Pancreas (tissue), 10 donors: ENCODE results near the gene ARF1. TPM values are rescaled to one million over a fixed set of nuclear protein-coding genes. Genes with fewer than 3 reads are reported as not detected.

Experiments
- ATAC-seq, 4 donors: fragments of 200-7000 bp; cut with Tn5 transposase; one replicate each; pipeline versions ENCODE4 v1.8.0 to v1.9.1; 2020; ENCODE audit warnings: mild to moderate bottlenecking in 4 of 4, moderate library complexity in 4 of 4
- DNase-seq, 6 donors: peaks; one replicate each; pipeline ENCODE4 v3.0.0-alpha.2; 2020
- FAIRE-seq: peaks from 2 replicates; lab custom pipeline; 2012; peaks lifted over from hg19 to GRCh38; lab: Jason Lieb, UNC
- H3K27ac ChIP-seq, 4 donors: fragments of 200-600 bp; sonication (generic); 1 replicate in 3 of 4; 2 replicates in 1 of 4; pipeline versions ENCODE4 v1.5.0 to v1.8.0; 2020
- H3K27me3 ChIP-seq, 4 donors: fragments of 200-600 bp; one replicate each; pipeline ENCODE4 v1.8.0; 2021
- H3K36me3 ChIP-seq, 3 donors: fragments of 200-600 bp; sonication (generic) in 1 of 3; one replicate each; pipeline versions ENCODE4 v1.5.0 to v1.8.0; 2020 to 2021
- H3K4me1 ChIP-seq, 3 donors: fragments of 200-600 bp; one replicate each; pipeline ENCODE4 v1.8.0; 2021
- H3K4me3 ChIP-seq, 4 donors: fragments of 200-600 bp; sonication (generic) in 2 of 4; one replicate each; pipeline versions ENCODE4 v1.5.0 to v1.8.0; 2020 to 2021
- H3K9me3 ChIP-seq, 4 donors: fragments of 200-600 bp; one replicate each; pipeline ENCODE4 v1.8.0; 2021
- WGBS, 2 donors: extraction: QIAGEN DNeasy Blood & Tissue Kit; methylation state at CpG; one replicate each; pipeline ENCODE4 v1.1.7; 2013; 5-methylcytosine and 5-hydroxymethylcytosine counted together
- intact Hi-C, 3 donors: fragments of 100-400 bp; cut with DNase I; formaldehyde crosslinking; loops; one replicate each; pipeline versions ENCODE4 v1.11.1 to v1.14.2; 2022
- polyA plus RNA-seq, 2 donors: library from polyadenylated mRNA; stranded (reverse); fragments of 200-250 nt; gene quantifications; one replicate each; pipeline ENCODE4 v1.2.3, GENCODE V29; 2013
- total RNA-seq, 6 donors: library from RNA; stranded (reverse); fragmentation: NEBNext Ultra II Directional in 4 of 6; extraction: Animal tissue kit (Norgen Biotek cat#: 25700) in 4 of 6; gene quantifications; one replicate each; pipeline versions ENCODE4 v1.2.1 to v1.2.4, GENCODE V29; 2021 to 2023
- TF ChIP-seq, protein P1 (sequence below), 4 donors: fragments of 200-600 bp; sonication (generic) in 3 of 4; IDR thresholded peaks; one replicate each; pipeline versions ENCODE4 v1.5.0 to v1.8.0; 2021; ENCODE audit warnings: antibody characterized with exemption in 4 of 4
- donor health status: healthy with polysubstance abuse.
- donor health status: DM: no; HTN: no; CAD: no; lungs with moderate emphysema.
- donor health status: DM: no; HTN: no; CAD: no.
- donor health status: control.
- donor health status: control.
- donor health status: Bipolar disorder and iron deficiency.
- donor health status: DM: yes; HTN: yes; CAD: no.
- donor health status: DM: no; HTN: no; CAD: no.
- donor health status: DM: no; HTN: no; CAD: no.
- donor health status: DM: yes; HTN: yes; CAD: no.

Gene ARF1
- total and polyA plus RNA-seq, 8 donors = 160 to 251 (median 205) TPM

DNA sequence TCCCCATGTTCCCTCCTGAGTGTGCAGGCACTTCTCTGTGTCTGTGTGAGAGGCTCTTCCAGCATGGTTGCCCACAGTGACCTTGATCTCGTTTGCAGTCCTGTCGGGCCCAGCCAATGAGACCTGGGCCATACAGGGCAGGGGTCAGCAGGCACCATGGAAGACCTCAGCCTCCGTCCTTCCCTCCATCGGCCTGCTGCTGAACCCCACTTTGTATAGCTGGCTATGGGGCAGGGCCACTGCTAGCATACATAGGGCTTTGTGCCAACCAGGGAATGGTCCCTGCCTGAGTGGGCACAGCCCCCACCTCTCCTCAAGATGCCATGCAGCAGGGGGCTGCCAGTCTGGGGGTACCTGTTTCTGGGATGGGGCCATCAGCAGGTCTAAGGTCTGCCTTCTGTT is 16.8 kb downstream of the ARF1 start:
- H3K36me3 ChIP-seq = peaks cover 0 to 33% (median 9%) of the 10 kb centered on the region in 3 donors
- DNase-seq (peak in 4 of 6 donors; percentile 23 to 57 (median 36)), ATAC-seq (no peak), FAIRE-seq (no peak)
- H3K9me3 ChIP-seq = no peaks in the 10 kb centered on the region
- TF ChIP-seq, protein P1, sequence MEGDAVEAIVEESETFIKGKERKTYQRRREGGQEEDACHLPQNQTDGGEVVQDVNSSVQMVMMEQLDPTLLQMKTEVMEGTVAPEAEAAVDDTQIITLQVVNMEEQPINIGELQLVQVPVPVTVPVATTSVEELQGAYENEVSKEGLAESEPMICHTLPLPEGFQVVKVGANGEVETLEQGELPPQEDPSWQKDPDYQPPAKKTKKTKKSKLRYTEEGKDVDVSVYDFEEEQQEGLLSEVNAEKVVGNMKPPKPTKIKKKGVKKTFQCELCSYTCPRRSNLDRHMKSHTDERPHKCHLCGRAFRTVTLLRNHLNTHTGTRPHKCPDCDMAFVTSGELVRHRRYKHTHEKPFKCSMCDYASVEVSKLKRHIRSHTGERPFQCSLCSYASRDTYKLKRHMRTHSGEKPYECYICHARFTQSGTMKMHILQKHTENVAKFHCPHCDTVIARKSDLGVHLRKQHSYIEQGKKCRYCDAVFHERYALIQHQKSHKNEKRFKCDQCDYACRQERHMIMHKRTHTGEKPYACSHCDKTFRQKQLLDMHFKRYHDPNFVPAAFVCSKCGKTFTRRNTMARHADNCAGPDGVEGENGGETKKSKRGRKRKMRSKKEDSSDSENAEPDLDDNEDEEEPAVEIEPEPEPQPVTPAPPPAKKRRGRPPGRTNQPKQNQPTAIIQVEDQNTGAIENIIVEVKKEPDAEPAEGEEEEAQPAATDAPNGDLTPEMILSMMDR (IDR thresholded peaks at IDR 0.05) = no peak
- H3K27me3 ChIP-seq = no peaks in the 10 kb centered on the region
- 44 to 46% methylated on average over 4 of the region's 4 CpGs for WGBS, 2 donors
- H3K4me1 ChIP-seq = peaks cover 0 to 17% (median 0%) of the 10 kb centered on the region in 3 donors
- intact Hi-C loops = no loop called here
- H3K27ac ChIP-seq = no peak overlapping the region
- H3K4me3 ChIP-seq = no peak overlapping the region

DNA sequence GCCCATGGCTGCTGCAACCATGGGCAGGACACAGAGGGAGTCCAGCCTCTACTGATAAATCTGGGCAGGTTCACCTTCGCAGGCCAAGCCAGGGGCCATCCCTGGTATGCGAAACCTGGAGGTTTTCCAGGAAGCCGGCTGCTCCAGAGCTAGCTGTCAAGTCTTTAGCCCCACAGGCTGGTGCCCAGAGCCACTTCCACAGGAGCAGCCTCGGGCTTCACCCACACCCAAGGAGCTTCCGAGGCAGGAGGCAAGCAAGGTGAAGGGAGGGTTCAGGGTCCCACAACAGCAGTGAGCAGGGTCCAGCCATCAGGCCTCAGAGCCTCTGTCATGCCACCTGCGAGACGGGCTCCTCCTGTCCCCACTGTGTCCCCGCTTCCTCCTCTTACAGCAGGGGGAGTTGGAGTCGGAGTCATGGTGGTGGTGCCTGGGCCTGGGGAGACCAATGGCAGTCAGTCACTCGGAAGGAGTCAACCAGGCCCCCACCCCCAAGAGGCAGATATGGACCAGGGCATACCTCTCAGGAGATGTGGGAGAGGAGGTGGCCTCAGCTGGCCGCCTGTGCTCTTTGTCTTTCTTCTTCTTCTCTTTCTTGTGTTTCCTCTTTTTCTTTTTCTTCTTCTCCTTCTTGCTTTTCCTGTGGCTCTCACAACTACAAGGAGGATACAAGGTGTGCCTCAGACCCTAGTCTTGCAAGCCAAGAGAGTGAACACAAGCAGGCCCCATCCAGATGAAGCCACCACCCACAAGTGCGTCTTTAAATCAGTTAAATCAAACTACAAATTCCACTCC is 18.5 kb downstream of the ARF1 start:
- TF ChIP-seq, protein P1 (IDR thresholded peaks at IDR 0.05) = no peak
- Histone ChIP-seq H3K4me1 (peaks cover 0 to 9% (median 0%) of the 10 kb centered on the region in 3 donors), H3K4me3 (peak overlapping the region in 2 of 4 donors; percentile 56 to 73), H3K27ac (no peak overlapping the region), H3K27me3 (no peaks in the 10 kb centered on the region), H3K36me3 (peaks cover 0 to 33% (median 9%) of the 10 kb centered on the region in 3 donors), H3K9me3 (no peaks in the 10 kb centered on the region)
- intact Hi-C loops = no loop called here
- WGBS, 2 donors = 55 to 58% methylated on average over 12 of the region's 12 CpGs
- peak in 2 of 6 donors; percentile 49 to 65 for DNase-seq
- no peak for ATAC-seq
- no peak for FAIRE-seq

DNA sequence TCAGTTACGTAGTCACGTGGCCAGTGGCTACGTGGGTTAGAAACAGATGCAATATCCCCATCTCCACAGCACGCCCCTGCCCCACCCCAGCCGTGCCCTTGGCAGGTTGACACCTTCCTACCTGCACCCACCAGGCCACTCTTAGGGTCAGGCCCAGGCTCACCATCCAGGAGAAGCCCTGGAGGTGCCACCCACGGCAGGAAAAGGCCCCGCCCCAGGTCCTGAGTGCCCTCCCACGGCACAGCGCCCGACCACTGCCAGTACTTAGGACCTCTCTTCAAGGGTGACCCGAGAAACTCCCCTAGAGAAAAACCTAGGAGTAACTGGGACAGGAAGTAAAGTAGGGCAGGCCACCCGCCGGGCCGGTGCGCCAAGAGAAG is 19.1 kb downstream of the ARF1 start:
- TF ChIP-seq, protein P1 (IDR thresholded peaks at IDR 0.05) = no peak
- H3K9me3 ChIP-seq = no peaks in the 10 kb centered on the region
- peak overlapping the region; percentile 56 to 77 (median 70) for H3K4me3 ChIP-seq
- H3K27me3 ChIP-seq = no peaks in the 10 kb centered on the region
- ATAC-seq (no peak), DNase-seq (peak in 3 of 6 donors; percentile 50 to 63 (median 52)), FAIRE-seq (no peak)
- 21 to 24% methylated on average over 15 of the region's 15 CpGs for WGBS, 2 donors
- intact Hi-C loops = no loop called here
- H3K36me3 ChIP-seq = peaks cover 0 to 33% (median 9%) of the 10 kb centered on the region in 3 donors
- H3K4me1 ChIP-seq = peaks cover 0 to 9% (median 0%) of the 10 kb centered on the region in 3 donors
- H3K27ac ChIP-seq = peak overlapping the region in 2 of 4 donors; percentile 81 to 92

DNA sequence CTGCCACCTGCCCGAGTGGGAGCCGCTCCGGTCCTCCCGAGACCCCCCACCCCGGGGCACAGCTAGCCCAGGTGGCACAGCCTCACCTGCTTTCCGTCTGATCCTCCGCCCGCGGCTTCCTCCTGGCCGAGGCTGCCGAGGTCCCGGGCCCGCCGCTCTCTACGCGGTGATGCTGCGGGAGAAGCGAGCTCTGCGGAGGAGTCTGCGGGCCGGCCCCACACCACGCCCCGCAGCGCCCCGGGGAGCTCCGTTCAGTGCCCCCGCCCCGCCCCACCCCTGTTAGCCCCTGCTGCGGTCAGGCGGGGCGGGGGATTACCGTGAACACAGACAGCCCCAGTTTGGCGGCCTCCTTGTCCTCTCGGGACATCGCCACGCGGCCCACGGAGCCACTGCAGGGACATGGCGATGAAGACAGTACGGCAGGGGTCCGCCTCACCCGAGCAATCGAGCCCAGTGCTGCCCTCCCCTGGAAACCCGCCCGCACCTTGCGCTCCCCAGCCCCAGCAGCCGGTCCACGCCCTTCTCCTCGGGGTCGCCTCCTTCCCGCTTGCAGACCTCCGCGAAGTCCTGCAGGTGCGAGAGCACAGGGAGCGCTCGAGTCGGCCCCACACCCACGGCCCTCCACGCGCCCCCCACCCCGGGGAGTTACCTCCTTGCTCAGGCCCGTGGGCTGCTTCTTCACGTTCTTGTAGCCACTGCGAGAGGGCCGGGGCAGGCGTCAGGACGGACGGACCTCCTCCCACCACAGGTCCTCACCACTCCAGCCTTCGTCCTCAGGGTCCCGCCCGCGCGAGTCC is 19.7 kb downstream of the ARF1 start:
- no peaks in the 10 kb centered on the region for H3K27me3 ChIP-seq
- H3K27ac ChIP-seq = peak overlapping the region; percentile 81 to 94 (median 90)
- peaks cover 0 to 29% (median 3%) of the 10 kb centered on the region in 3 donors for H3K36me3 ChIP-seq
- H3K4me1 ChIP-seq = peaks cover 0 to 9% (median 0%) of the 10 kb centered on the region in 3 donors
- TF ChIP-seq, protein P1 (IDR thresholded peaks at IDR 0.05) = no peak
- H3K4me3 ChIP-seq = peak overlapping the region; percentile 56 to 77 (median 70)
- intact Hi-C loops = no loop called here
- DNase-seq (peak in 4 of 6 donors; percentile 61 to 89 (median 74)), ATAC-seq (peak; percentile 18 to 35 (median 32)), FAIRE-seq (no peak)
- whole genome bisulfite sequencing, 2 donors = 3 to 4% methylated on average over 40 to 73 of the region's 73 CpGs
- H3K9me3 ChIP-seq = no peaks in the 10 kb centered on the region
